ENCODE measurements around the gene MON2. TPM values are rescaled to one million over a fixed set of nuclear protein-coding genes. Genes with fewer than 3 reads are reported as not detected.

Gene MON2
- total RNA-seq, 4 donors from 2014 or later = 23.5 to 75.8 (median 40.6) TPM

GRCh38 chr12:62516927-62517326 is 50.3 kb downstream of the MON2 start:
- no peak for ATAC-seq
- H3K4me1 ChIP-seq = no peaks in the 10 kb centered on the region
- H3K27ac ChIP-seq = no peak overlapping the region
- H3K9me3 ChIP-seq = no peaks in the 10 kb centered on the region
- no peak for TF ChIP-seq EP300 (IDR thresholded peaks at IDR 0.05)
- TF ChIP-seq POLR2AphosphoS5 (IDR thresholded peaks at IDR 0.05) = no peak
- no peak for TF ChIP-seq POLR2A (IDR thresholded peaks at IDR 0.05)
- no peak for TF ChIP-seq CTCF (IDR thresholded peaks at IDR 0.05)
- H3K4me3 ChIP-seq = no peak overlapping the region
- peaks cover 0 to 40% of the 10 kb centered on the region in 2 donors for H3K36me3 ChIP-seq
- no peaks in the 10 kb centered on the region for H3K27me3 ChIP-seq

- H3K36me3 ChIP-seq = peaks cover 0 to 42% of the 10 kb centered on the region in 2 donors
- H3K27ac ChIP-seq = no peak overlapping the region
Measured at GRCh38 chr12:62517887-62518286, 51.3 kb downstream of the MON2 start.

GRCh38 chr12:62519043-62519442 is 52.4 kb downstream of the MON2 start:
- Histone ChIP-seq H3K27ac (no peak overlapping the region), H3K36me3 (peaks cover 0 to 38% of the 10 kb centered on the region in 2 donors), H3K4me1 (no peaks in the 10 kb centered on the region), H3K27me3 (no peaks in the 10 kb centered on the region), H3K4me3 (no peak overlapping the region), H3K9me3 (no peaks in the 10 kb centered on the region)
- no peak for ATAC-seq
- no peak for TF ChIP-seq EP300 (IDR thresholded peaks at IDR 0.05)
- no peak for TF ChIP-seq CTCF (IDR thresholded peaks at IDR 0.05)
- TF ChIP-seq POLR2AphosphoS5 (IDR thresholded peaks at IDR 0.05) = no peak
- TF ChIP-seq POLR2A (IDR thresholded peaks at IDR 0.05) = no peak
- WGBS, 2 donors (ENCODE audit: low coverage in 1 of 2) = 50 to 60% methylated on average over 3 to 5 of the region's 5 CpGs

More at GRCh38 chr12:62517887-62518286, 51.3 kb downstream of the MON2 start:
- Histone ChIP-seq H3K27me3 (no peaks in the 10 kb centered on the region), H3K4me1 (no peaks in the 10 kb centered on the region), H3K9me3 (no peaks in the 10 kb centered on the region), H3K4me3 (no peak overlapping the region)
- 83 to 100% methylated on average over 2 of the region's 2 CpGs for WGBS, 2 donors (ENCODE audit: low coverage in 1 of 2)
- ATAC-seq = no peak
- TF ChIP-seq EP300 (IDR thresholded peaks at IDR 0.05) (no peak), CTCF (IDR thresholded peaks at IDR 0.05) (no peak), POLR2A (IDR thresholded peaks at IDR 0.05) (no peak), POLR2AphosphoS5 (IDR thresholded peaks at IDR 0.05) (no peak)

- peaks cover 0 to 42% of the 10 kb centered on the region in 2 donors for H3K36me3 ChIP-seq
- 91 to 94% methylated on average over 5 of the region's 5 CpGs for WGBS, 2 donors (ENCODE audit: low coverage in 1 of 2)
- no peak for ATAC-seq
- no peaks in the 10 kb centered on the region for H3K4me1 ChIP-seq
- no peaks in the 10 kb centered on the region for H3K9me3 ChIP-seq
- H3K4me3 ChIP-seq = no peak overlapping the region
- TF ChIP-seq CTCF (IDR thresholded peaks at IDR 0.05) = no peak
- TF ChIP-seq POLR2A (IDR thresholded peaks at IDR 0.05) = no peak
- TF ChIP-seq POLR2AphosphoS5 (IDR thresholded peaks at IDR 0.05) = no peak
- no peak for TF ChIP-seq EP300 (IDR thresholded peaks at IDR 0.05)
- H3K27me3 ChIP-seq = no peaks in the 10 kb centered on the region
- H3K27ac ChIP-seq = no peak overlapping the region
Measured at GRCh38 chr12:62520361-62520760, 53.7 kb downstream of the MON2 start.

GRCh38 chr12:62522984-62523383 is 56.4 kb downstream of the MON2 start:
- ATAC-seq = no peak
- no peak overlapping the region for H3K27ac ChIP-seq
- WGBS, 2 donors (ENCODE audit: low coverage in 1 of 2) = 79 to 100% methylated on average over 2 of the region's 2 CpGs
- no peaks in the 10 kb centered on the region for H3K27me3 ChIP-seq
- H3K9me3 ChIP-seq = no peaks in the 10 kb centered on the region
- H3K36me3 ChIP-seq = peaks cover 0 to 54% of the 10 kb centered on the region in 2 donors
- no peak overlapping the region for H3K4me3 ChIP-seq
- no peak for TF ChIP-seq EP300 (IDR thresholded peaks at IDR 0.05)
- no peak for TF ChIP-seq CTCF (IDR thresholded peaks at IDR 0.05)
- TF ChIP-seq POLR2A (IDR thresholded peaks at IDR 0.05) = no peak
- no peak for TF ChIP-seq POLR2AphosphoS5 (IDR thresholded peaks at IDR 0.05)
- no peaks in the 10 kb centered on the region for H3K4me1 ChIP-seq
